Upper lobe of left lung (tissue), 4 donors: Measurements from ENCODE around the gene ZNF76.

ENCODE experiments used
- POLR2A ChIP-seq, 4 donors: fragments of 450-650 bp; IDR thresholded peaks; one replicate each; pipeline ENCODE4 v1.5.1; 2016 to 2017; ENCODE audit warnings: antibody characterized with exemption in 4 of 4, mild to moderate bottlenecking in 2 of 4
- TF ChIP-seq, protein P1 (sequence below), 6 experiments: fragments of 450-650 bp in 4 of 6; fragments of 200-600 bp in 2 of 6; sonication (generic) in 2 of 6; IDR thresholded peaks; one replicate each; pipeline ENCODE4 v1.5.1; 2016 to 2019; ENCODE audit warnings: antibody characterized with exemption in 6 of 6

GRCh38 chr6:35262596-35262995 is 3.1 kb downstream of the ZNF76 start:
- TF ChIP-seq, protein P1, sequence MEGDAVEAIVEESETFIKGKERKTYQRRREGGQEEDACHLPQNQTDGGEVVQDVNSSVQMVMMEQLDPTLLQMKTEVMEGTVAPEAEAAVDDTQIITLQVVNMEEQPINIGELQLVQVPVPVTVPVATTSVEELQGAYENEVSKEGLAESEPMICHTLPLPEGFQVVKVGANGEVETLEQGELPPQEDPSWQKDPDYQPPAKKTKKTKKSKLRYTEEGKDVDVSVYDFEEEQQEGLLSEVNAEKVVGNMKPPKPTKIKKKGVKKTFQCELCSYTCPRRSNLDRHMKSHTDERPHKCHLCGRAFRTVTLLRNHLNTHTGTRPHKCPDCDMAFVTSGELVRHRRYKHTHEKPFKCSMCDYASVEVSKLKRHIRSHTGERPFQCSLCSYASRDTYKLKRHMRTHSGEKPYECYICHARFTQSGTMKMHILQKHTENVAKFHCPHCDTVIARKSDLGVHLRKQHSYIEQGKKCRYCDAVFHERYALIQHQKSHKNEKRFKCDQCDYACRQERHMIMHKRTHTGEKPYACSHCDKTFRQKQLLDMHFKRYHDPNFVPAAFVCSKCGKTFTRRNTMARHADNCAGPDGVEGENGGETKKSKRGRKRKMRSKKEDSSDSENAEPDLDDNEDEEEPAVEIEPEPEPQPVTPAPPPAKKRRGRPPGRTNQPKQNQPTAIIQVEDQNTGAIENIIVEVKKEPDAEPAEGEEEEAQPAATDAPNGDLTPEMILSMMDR (IDR thresholded peaks at IDR 0.05) = no peak
- no peak for TF ChIP-seq POLR2A (IDR thresholded peaks at IDR 0.05)
